Thyroid gland (tissue), 4 donors: Measurements from ENCODE around the gene ATP5PO.

Experiments
- CTCF ChIP-seq, 6 experiments: fragments of 200-600 bp in 3 of 6; fragments of 450-650 bp in 3 of 6; sonication (generic) in 3 of 6; IDR thresholded peaks; one replicate each; pipeline ENCODE4 v1.5.1; 2016 to 2019; ENCODE audit warnings: antibody characterized with exemption in 6 of 6, mild to moderate bottlenecking in 2 of 6, inconsistent platforms in 1 of 6, moderate library complexity in 1 of 6
- POLR2A ChIP-seq, 2 donors: fragments of 450-650 bp; IDR thresholded peaks; one replicate each; pipeline ENCODE4 v1.6.1; 2017; ENCODE audit warnings: antibody characterized with exemption in 2 of 2, mild to moderate bottlenecking in 2 of 2, moderate library complexity in 1 of 2

GRCh38 chr21:33864150-33864549 is 51.5 kb downstream of the ATP5PO start:
- TF ChIP-seq CTCF (IDR thresholded peaks at IDR 0.05) (no peak), POLR2A (IDR thresholded peaks at IDR 0.05) (no peak)
